Smooth muscle cell of the brain vasculature (primary cell): ENCODE results near the gene TTPAL.

ENCODE experiments used
- DNase-seq: peaks from one replicate; pipeline ENCODE4 v3.0.0-alpha.2; 2012; ENCODE audit warnings: low read depth, low spot score

TTPAL gene

GRCh38 chr20:44540834-44541233 lies 65.2 kb downstream of the TTPAL start:
- no peak for DNase-seq

- no peak for DNase-seq
These were observed 66.3 kb downstream of the TTPAL start for GRCh38 chr20:44541992-44542391.

GRCh38 chr20:44542890-44543289 lies 67.2 kb downstream of the TTPAL start:
- no peak for DNase-seq

- no peak for DNase-seq
These were observed 67.7 kb downstream of the TTPAL start for GRCh38 chr20:44543358-44543757.
